Measurements from ENCODE around the gene SPO11. TPM values are rescaled to one million over a fixed set of nuclear protein-coding genes. Genes with fewer than 3 reads are reported as not detected.
"Not testable (repeated sequence)": the region's sequence is repeated elsewhere in the genome, so short reads cannot be mapped to it uniquely, and the experiment has no call there.

The SPO11 gene
- total RNA-seq, 1 donor from 2014 or later = not detected

DNA sequence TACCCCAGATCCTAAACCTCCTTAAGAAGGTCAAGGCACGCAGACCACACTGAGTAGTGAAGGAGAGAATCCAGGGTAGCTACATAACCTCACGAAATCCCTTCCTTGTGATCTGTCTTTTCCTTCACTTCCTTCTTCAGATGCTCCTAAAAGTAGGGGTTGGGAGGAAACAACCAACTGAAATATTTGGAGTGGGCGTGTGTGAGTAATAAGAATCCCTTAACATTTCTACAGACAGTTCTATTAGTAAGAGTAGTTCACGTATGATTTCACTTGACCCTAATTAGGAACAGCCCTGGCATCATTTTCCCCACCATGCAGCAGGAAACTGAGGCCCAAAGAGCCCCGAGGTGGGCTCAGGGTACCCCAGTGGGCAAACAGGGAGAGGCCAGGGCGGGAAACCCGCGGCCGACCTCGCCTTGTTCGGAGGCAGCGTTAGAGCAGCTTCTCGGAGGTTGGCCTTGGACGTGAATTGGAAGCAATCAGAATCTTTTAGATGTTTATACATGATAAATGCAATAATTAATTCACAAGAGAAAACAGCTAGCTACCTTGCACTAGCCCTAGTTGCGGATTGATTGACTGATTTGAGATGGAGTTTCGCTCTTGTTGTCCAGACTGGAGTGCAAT lies 20.6 kb downstream of the SPO11 start:
- Histone ChIP-seq H3K4me3 (no peak overlapping the region), H3K79me2 (ENCODE audit: low read depth) (peaks cover 42% of the 10 kb centered on the region), H3K4me2 (no peak overlapping the region), H3K27ac (no peak overlapping the region), H3K9ac (no peak overlapping the region), H3F3A (ENCODE audit: low read depth) (peaks cover 17% of the 10 kb centered on the region), H3K36me3 (peaks cover 9% of the 10 kb centered on the region), H2AFZ (replicated peaks) (no peak overlapping the region), H4K20me1 (ENCODE audit: low read depth) (peaks cover 21% of the 10 kb centered on the region), H3K27me3 (no peaks in the 10 kb centered on the region), H3K9me3 (ENCODE audit: low read depth) (no peaks in the 10 kb centered on the region), H3K4me1 (peaks cover 11% of the 10 kb centered on the region)
- Mint-ChIP-seq H3K27me3 (ENCODE audit: insufficient read depth, low read depth) (no peaks in the 10 kb centered on the region), H3K4me1 (peaks cover 10% of the 10 kb centered on the region), H3K4me3 (peak overlapping the region; percentile 77), H3K36me3 (peaks cover 13% of the 10 kb centered on the region), H3K27ac (no peak overlapping the region), H3K9me3 (no peaks in the 10 kb centered on the region)
- TF ChIP-seq, protein P1, sequence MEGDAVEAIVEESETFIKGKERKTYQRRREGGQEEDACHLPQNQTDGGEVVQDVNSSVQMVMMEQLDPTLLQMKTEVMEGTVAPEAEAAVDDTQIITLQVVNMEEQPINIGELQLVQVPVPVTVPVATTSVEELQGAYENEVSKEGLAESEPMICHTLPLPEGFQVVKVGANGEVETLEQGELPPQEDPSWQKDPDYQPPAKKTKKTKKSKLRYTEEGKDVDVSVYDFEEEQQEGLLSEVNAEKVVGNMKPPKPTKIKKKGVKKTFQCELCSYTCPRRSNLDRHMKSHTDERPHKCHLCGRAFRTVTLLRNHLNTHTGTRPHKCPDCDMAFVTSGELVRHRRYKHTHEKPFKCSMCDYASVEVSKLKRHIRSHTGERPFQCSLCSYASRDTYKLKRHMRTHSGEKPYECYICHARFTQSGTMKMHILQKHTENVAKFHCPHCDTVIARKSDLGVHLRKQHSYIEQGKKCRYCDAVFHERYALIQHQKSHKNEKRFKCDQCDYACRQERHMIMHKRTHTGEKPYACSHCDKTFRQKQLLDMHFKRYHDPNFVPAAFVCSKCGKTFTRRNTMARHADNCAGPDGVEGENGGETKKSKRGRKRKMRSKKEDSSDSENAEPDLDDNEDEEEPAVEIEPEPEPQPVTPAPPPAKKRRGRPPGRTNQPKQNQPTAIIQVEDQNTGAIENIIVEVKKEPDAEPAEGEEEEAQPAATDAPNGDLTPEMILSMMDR (IDR thresholded peaks at IDR 0.05) = no peak
- TF ChIP-seq EZH2 (IDR thresholded peaks at IDR 0.05) (no peak), EZH2phosphoT487 (IDR thresholded peaks at IDR 0.05) (no peak)
- DNase-seq (ENCODE audit: low spot score) = no peak

DNA sequence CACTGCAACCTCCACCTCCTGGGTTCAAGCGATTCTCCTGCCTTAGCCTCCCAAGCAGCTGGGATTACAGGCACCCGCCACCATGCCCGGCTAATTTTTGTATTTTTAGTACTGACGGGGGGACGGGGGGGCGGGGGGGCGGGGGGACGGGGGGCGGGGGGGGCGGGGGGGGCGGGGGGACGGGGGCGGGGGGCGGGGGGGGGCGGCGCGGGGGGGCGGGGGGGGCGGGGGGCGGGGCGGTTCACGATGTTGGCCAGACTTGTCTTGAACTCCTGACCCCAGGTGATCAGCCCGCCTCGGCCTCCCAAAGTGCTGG lies 21.1 kb downstream of the SPO11 start:
- H2AFZ ChIP-seq (replicated peaks) = peak overlapping the region; percentile 83
- H3K27me3 Mint-ChIP-seq (ENCODE audit: insufficient read depth, low read depth); DNase-seq (ENCODE audit: low spot score); H3K9me3 Mint-ChIP-seq; H3K9me3 ChIP-seq (ENCODE audit: low read depth); H3K9ac ChIP-seq; H3K27ac Mint-ChIP-seq; H3K27ac ChIP-seq; H3K27me3 ChIP-seq: not testable (repeated sequence)
- Mint-ChIP-seq H3K4me3 (peak overlapping the region; percentile 93), H3K36me3 (peaks cover 15% of the 10 kb centered on the region), H3K4me1 (peaks cover 10% of the 10 kb centered on the region)
- H3K36me3 ChIP-seq = peaks cover 14% of the 10 kb centered on the region
- peaks cover 17% of the 10 kb centered on the region for H3F3A ChIP-seq (ENCODE audit: low read depth)
- H3K4me3 ChIP-seq = peak overlapping the region; percentile 91
- peaks cover 46% of the 10 kb centered on the region for H3K79me2 ChIP-seq (ENCODE audit: low read depth)
- H3K4me2 ChIP-seq = peak overlapping the region; percentile 98
- peaks cover 11% of the 10 kb centered on the region for H3K4me1 ChIP-seq
- peaks cover 21% of the 10 kb centered on the region for H4K20me1 ChIP-seq (ENCODE audit: low read depth)

DNA sequence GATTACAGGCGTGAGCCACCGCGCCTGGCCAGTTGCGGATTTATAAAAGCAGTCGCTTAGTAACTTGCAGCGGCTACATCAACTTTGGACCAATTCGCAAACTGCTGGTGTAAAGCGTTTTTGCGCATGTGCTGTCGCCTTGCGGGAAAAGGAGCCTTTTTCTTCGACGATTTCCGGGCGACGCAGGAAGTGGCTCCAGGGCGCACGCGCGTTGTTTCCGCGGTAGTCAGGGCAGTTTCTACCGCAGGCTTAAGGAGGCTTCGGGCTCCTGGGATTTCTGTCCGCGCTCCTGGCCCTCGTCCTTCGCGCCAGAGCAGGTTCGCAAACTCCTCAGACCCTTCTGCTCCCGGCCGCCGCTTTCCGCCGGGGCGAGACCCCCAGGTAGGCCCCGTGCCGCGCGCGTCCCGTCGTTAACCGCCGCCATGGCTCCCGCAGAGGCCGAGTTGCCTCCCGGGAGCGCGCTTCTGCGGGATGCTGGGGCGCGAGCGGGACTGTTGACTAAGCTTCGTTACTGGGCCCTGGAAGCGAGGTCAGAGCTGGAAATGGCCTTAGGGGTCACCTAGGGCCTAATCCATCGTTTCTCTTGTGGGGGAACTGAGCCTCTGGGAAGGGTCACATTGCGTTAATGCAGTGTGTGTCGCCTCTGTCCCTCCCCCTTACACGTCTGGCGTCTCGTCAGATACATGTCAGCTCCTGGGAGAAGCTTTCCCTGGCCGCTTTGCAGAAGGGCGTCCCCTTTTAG lies 21.6 kb downstream of the SPO11 start, which contains the start of gene RAE1:
TSS of gene RAE1 (plus strand) at position 214 of the 742 bp plus-strand sequence. CDS start 2,784 bp downstream, outside the sequence.
- Mint-ChIP-seq H3K27me3 (ENCODE audit: insufficient read depth, low read depth) (no peaks in the 10 kb centered on the region), H3K27ac (peak within 1 kb of the TSS; percentile 57), H3K4me1 (peaks cover 10% of the 10 kb centered on the region), H3K36me3 (peaks cover 18% of the 10 kb centered on the region), H3K9me3 (no peaks in the 10 kb centered on the region), H3K4me3 (peak within 1 kb of the TSS; percentile 93)
- peak within 1 kb of the TSS; percentile 83 for H2AFZ ChIP-seq (replicated peaks)
- peak; percentile 95 for DNase-seq (ENCODE audit: low spot score)
- H3K79me2 ChIP-seq (ENCODE audit: low read depth) = peaks cover 52% of the 10 kb centered on the region
- no peaks in the 10 kb centered on the region for H3K9me3 ChIP-seq (ENCODE audit: low read depth)
- peak within 1 kb of the TSS; percentile 59 for H3K27ac ChIP-seq
- H3F3A ChIP-seq (ENCODE audit: low read depth) = peaks cover 12% of the 10 kb centered on the region
- H3K36me3 ChIP-seq = peaks cover 19% of the 10 kb centered on the region
- TF ChIP-seq EZH2phosphoT487 (IDR thresholded peaks at IDR 0.05) (no peak), EZH2 (IDR thresholded peaks at IDR 0.05) (peak; percentile 20)
- no peaks in the 10 kb centered on the region for H3K27me3 ChIP-seq
- H3K4me3 ChIP-seq = peak within 1 kb of the TSS; percentile 91
- H3K4me1 ChIP-seq = peaks cover 11% of the 10 kb centered on the region
- H4K20me1 ChIP-seq (ENCODE audit: low read depth) = peaks cover 21% of the 10 kb centered on the region
- H3K9ac ChIP-seq = peak within 1 kb of the TSS; percentile 79
- H3K4me2 ChIP-seq = peak within 1 kb of the TSS; percentile 98

DNA sequence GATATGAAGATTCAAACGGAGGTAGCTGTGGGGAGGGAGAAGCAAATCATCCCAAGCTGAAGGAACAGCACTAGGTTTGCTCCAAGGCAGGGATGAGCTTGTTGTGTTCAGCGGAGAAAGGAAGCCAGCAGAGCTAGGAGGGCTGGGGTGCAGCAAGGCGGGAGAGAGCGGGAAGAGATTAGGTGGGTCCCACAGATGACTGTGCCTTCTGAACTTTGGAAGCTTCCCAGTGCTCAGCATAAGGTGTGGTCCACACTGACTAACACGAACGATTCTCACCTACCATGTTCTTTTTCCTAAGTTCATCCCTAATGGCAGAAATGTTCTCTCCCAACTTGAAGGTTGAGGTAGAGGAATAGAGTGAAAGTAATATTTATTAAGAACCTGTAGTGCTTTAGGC lies 22.7 kb downstream of the SPO11 start:
- Histone ChIP-seq H3K4me3 (peak overlapping the region; percentile 91), H3F3A (ENCODE audit: low read depth) (peaks cover 11% of the 10 kb centered on the region), H3K36me3 (peaks cover 23% of the 10 kb centered on the region), H2AFZ (replicated peaks) (no peak overlapping the region), H3K79me2 (ENCODE audit: low read depth) (peaks cover 54% of the 10 kb centered on the region), H3K4me1 (peaks cover 11% of the 10 kb centered on the region), H3K4me2 (peak overlapping the region; percentile 98), H3K27ac (no peak overlapping the region), H4K20me1 (ENCODE audit: low read depth) (peaks cover 21% of the 10 kb centered on the region), H3K9ac (no peak overlapping the region), H3K27me3 (no peaks in the 10 kb centered on the region), H3K9me3 (ENCODE audit: low read depth) (no peaks in the 10 kb centered on the region)
- H3K27ac Mint-ChIP-seq = no peak overlapping the region
- H3K27me3 Mint-ChIP-seq (ENCODE audit: insufficient read depth, low read depth) = no peaks in the 10 kb centered on the region
- DNase-seq (ENCODE audit: low spot score) = no peak
- H3K4me3 Mint-ChIP-seq = peak overlapping the region; percentile 93
- TF ChIP-seq EZH2 (IDR thresholded peaks at IDR 0.05) = no peak
- TF ChIP-seq, protein P1 (IDR thresholded peaks at IDR 0.05) = no peak
- no peak for TF ChIP-seq EZH2phosphoT487 (IDR thresholded peaks at IDR 0.05)
- H3K36me3 Mint-ChIP-seq = peaks cover 22% of the 10 kb centered on the region
- H3K4me1 Mint-ChIP-seq = peaks cover 10% of the 10 kb centered on the region
- H3K9me3 Mint-ChIP-seq = no peaks in the 10 kb centered on the region
